H9 (cell line): Measurements from ENCODE around the gene COA6. TPM values are rescaled to one million over a fixed set of nuclear protein-coding genes. Genes with fewer than 3 reads are reported as not detected.

Experiments
- DNase-seq: peaks from one replicate; pipeline ENCODE4 v3.0.0-alpha.2; 2017
- H2AFZ ChIP-seq: one replicate; pipeline ENCODE4 v1.6.1; 2013; ENCODE audit warnings: mild to moderate bottlenecking, low read length, control low read depth, moderate library complexity
- H2AK5ac ChIP-seq: 2 replicates; pipeline ENCODE4 v1.6.1; 2013; ENCODE audit warnings: low read length, control low read depth, mixed read lengths; ENCODE audit not compliant: insufficient read length
- H2BK120ac ChIP-seq: one replicate; pipeline ENCODE4 v1.6.1; 2013; ENCODE audit warnings: low read depth, mild to moderate bottlenecking, low read length, control low read depth, inconsistent platforms; ENCODE audit not compliant: poor library complexity, severe bottlenecking
- H2BK12ac ChIP-seq: 2 replicates; pipeline ENCODE4 v1.6.1; 2013; ENCODE audit warnings: low read length, control low read depth, mixed read lengths, low read depth; ENCODE audit not compliant: insufficient read length
- H2BK15ac ChIP-seq: 2 replicates; pipeline ENCODE4 v1.6.1; 2013; ENCODE audit warnings: low read depth, low read length, control low read depth
- H2BK20ac ChIP-seq: one replicate; pipeline ENCODE4 v1.6.1; 2013; ENCODE audit warnings: low read depth, mild to moderate bottlenecking, low read length, control low read depth, inconsistent platforms; ENCODE audit not compliant: poor library complexity, severe bottlenecking
- H2BK5ac ChIP-seq: 2 replicates; pipeline ENCODE4 v1.6.1; 2013; ENCODE audit warnings: low read length, control low read depth, mixed read lengths; ENCODE audit not compliant: insufficient read length
- H3K14ac ChIP-seq: 2 replicates; pipeline ENCODE4 v1.6.1; 2013; ENCODE audit warnings: low read length, control low read depth; ENCODE audit not compliant: insufficient read depth
- H3K18ac ChIP-seq: 2 replicates; pipeline ENCODE4 v1.6.1; 2013; ENCODE audit warnings: low read depth, mild to moderate bottlenecking, mixed read lengths, low read length, control low read depth; ENCODE audit not compliant: insufficient read length
- H3K23ac ChIP-seq: 2 replicates; pipeline ENCODE4 v1.6.1; 2013; ENCODE audit warnings: low read length, control low read depth, mixed read lengths, low read depth; ENCODE audit not compliant: insufficient read length
- H3K23me2 ChIP-seq: 2 replicates; pipeline ENCODE4 v1.6.1; 2013; ENCODE audit warnings: low read depth, mild to moderate bottlenecking, mixed read lengths, low read length, control low read depth; ENCODE audit not compliant: insufficient read length, poor library complexity, severe bottlenecking
- H3K27ac ChIP-seq: 2 replicates; pipeline ENCODE4 v1.5.1; 2013; ENCODE audit warnings: low read length, control low read depth, mixed read lengths, low read depth; ENCODE audit not compliant: insufficient read length
- H3K27me3 ChIP-seq: 2 replicates; pipeline ENCODE4 v1.6.1; 2013; ENCODE audit warnings: low read length, control low read depth, inconsistent platforms; ENCODE audit not compliant: insufficient read depth
- H3K4ac ChIP-seq: 2 replicates; pipeline ENCODE4 v1.6.1; 2013; ENCODE audit warnings: low read depth, mild to moderate bottlenecking, control low read depth, inconsistent platforms, low read length, moderate library complexity
- H3K4me1 ChIP-seq: 2 replicates; pipeline ENCODE4 v1.6.1; 2013; ENCODE audit warnings: low read length, control low read depth, inconsistent platforms; ENCODE audit not compliant: insufficient read depth
- H3K4me2 ChIP-seq: 2 replicates; pipeline ENCODE4 v1.6.1; 2013; ENCODE audit warnings: low read length, control low read depth, mixed read lengths; ENCODE audit not compliant: insufficient read length, insufficient read depth
- H3K56ac ChIP-seq: 2 replicates; pipeline ENCODE4 v1.6.1; 2013; ENCODE audit warnings: low read depth, mild to moderate bottlenecking, mixed read lengths, low read length, control low read depth; ENCODE audit not compliant: insufficient read length
- H3K79me1 ChIP-seq: 2 replicates; pipeline ENCODE4 v1.6.1; 2013; ENCODE audit warnings: low read depth, mild to moderate bottlenecking, moderate library complexity, low read length, control low read depth, inconsistent platforms; ENCODE audit not compliant: insufficient read depth, poor library complexity, severe bottlenecking
- H3K79me2 ChIP-seq: 2 replicates; pipeline ENCODE4 v1.6.1; 2013; ENCODE audit warnings: low read length, control low read depth, inconsistent platforms; ENCODE audit not compliant: insufficient read depth
- H3K9ac ChIP-seq: 2 replicates; pipeline ENCODE4 v1.6.1; 2013; ENCODE audit warnings: low read length, control low read depth, mixed read lengths; ENCODE audit not compliant: insufficient read length; ENCODE audit errors: extremely low read depth
- H3K9me3 ChIP-seq: one replicate; pipeline ENCODE4 v1.6.1; 2013; ENCODE audit warnings: low read depth, low read length, inconsistent platforms; ENCODE audit not compliant: control insufficient read depth
- H3T11ph ChIP-seq: one replicate; pipeline ENCODE4 v1.6.1; 2013; ENCODE audit warnings: mild to moderate bottlenecking, low read length, control low read depth, inconsistent platforms
- H4K20me1 ChIP-seq: one replicate; pipeline ENCODE4 v1.6.1; 2013; ENCODE audit not compliant: control insufficient read depth, insufficient read length, insufficient read depth
- H4K5ac ChIP-seq: 2 replicates; pipeline ENCODE4 v1.6.1; 2013; ENCODE audit warnings: low read depth, mild to moderate bottlenecking, mixed read lengths, low read length, control low read depth; ENCODE audit not compliant: insufficient read length
- H4K8ac ChIP-seq: replicated peaks from 2 replicates; pipeline ENCODE4 v1.6.1; 2013; ENCODE audit warnings: low read length, control low read depth, mixed read lengths, low read depth; ENCODE audit not compliant: insufficient read length
- H4K91ac ChIP-seq: 2 replicates; pipeline ENCODE4 v1.6.1; 2013; ENCODE audit warnings: low read depth, mild to moderate bottlenecking, moderate library complexity, mixed read lengths, low read length, control low read depth; ENCODE audit not compliant: insufficient read length
- H3K27ac Mint-ChIP-seq, 3 experiments: 2 replicates in 2 of 3; 3 replicates in 1 of 3; pipeline ENCODE4 v1.8.0; 2020 to 2021; ENCODE audit warnings: mixed read lengths in 3 of 3, mild to moderate bottlenecking in 1 of 3, moderate library complexity in 1 of 3
- H3K27me3 Mint-ChIP-seq: 2 replicates; pipeline ENCODE4 v1.8.0; 2021; ENCODE audit warnings: low read depth, mild to moderate bottlenecking, moderate library complexity, mixed read lengths
- H3K36me3 Mint-ChIP-seq, 3 experiments: 2 replicates in 2 of 3; 3 replicates in 1 of 3; pipeline ENCODE4 v1.8.0; 2020 to 2021; ENCODE audit warnings: low read depth in 3 of 3, mixed read lengths in 3 of 3; ENCODE audit not compliant: insufficient read depth in 1 of 3
- H3K4me1 Mint-ChIP-seq, 2 experiments: 2 replicates each; pipeline ENCODE4 v1.8.0; 2020; ENCODE audit warnings: mixed read lengths in 2 of 2
- H3K4me3 Mint-ChIP-seq, 2 experiments: 2 replicates in 1 of 2; 3 replicates in 1 of 2; pipeline ENCODE4 v1.8.0; 2020 to 2021; ENCODE audit warnings: mild to moderate bottlenecking in 2 of 2, mixed read lengths in 2 of 2, moderate library complexity in 1 of 2
- H3K9me3 Mint-ChIP-seq, 2 experiments: 2 replicates in 1 of 2; 3 replicates in 1 of 2; pipeline ENCODE4 v1.8.0; 2020; ENCODE audit warnings: mild to moderate bottlenecking in 2 of 2, mixed read lengths in 2 of 2, moderate library complexity in 1 of 2
- CTCF ChIP-seq: fragments of 200-600 bp; sonication (generic); conservative IDR thresholded peaks from 3 replicates; pipeline ENCODE4 v1.8.0; 2021; ENCODE audit warnings: antibody characterized with exemption, mild to moderate bottlenecking
- WGBS: extraction: QIAGEN DNeasy Blood & Tissue Kit; methylation state at CpG from one replicate; pipeline ENCODE4 v1.1.7; 2013; ENCODE audit warnings: missing lambda C conversion rate, low lambda C conversion rate, mixed read lengths; ENCODE audit not compliant: insufficient read length; ENCODE audit errors: extremely low coverage; 5-methylcytosine and 5-hydroxymethylcytosine counted together
- total RNA-seq: library from RNA; stranded (reverse); gene quantifications from 2 replicates; pipeline ENCODE4 v1.2.1, GENCODE V29; 2021

The COA6 gene
- total RNA-seq, 1 experiment from 2014 or later: 42.3 TPM

GRCh38 chr1:234412830-234413229, 39.6 kb downstream of the COA6 start:
- H3K4me1 Mint-ChIP-seq: peaks cover 2 to 3% of the 10 kb centered on the region in 2 experiments; a peak in 2 of 4 replicates
- H3K4ac ChIP-seq: no peak overlapping the region
- H3T11ph ChIP-seq: no peak overlapping the region
- H3K27ac ChIP-seq: no peak overlapping the region
- DNase-seq: no peak
- H3K14ac ChIP-seq: no peak overlapping the region
- no peak overlapping the region for H3K56ac ChIP-seq
- no peaks in the 10 kb centered on the region for H3K23me2 ChIP-seq
- no peak overlapping the region for H4K91ac ChIP-seq
- no peak overlapping the region for H2AK5ac ChIP-seq
- H2BK12ac ChIP-seq: no peak overlapping the region
- H3K36me3 Mint-ChIP-seq: peaks cover 3 to 36% (median 14%) of the 10 kb centered on the region in 3 experiments; a peak in 6 of 7 replicates
- H4K5ac ChIP-seq: no peak overlapping the region
- no peak overlapping the region for H3K4me2 ChIP-seq
- no peak overlapping the region for H4K8ac ChIP-seq
- H2BK120ac ChIP-seq: no peak overlapping the region
- no peaks in the 10 kb centered on the region for H3K79me1 ChIP-seq
- H3K4me1 ChIP-seq: no peaks in the 10 kb centered on the region
- H3K9me3 Mint-ChIP-seq: no peaks in the 10 kb centered on the region
- no peaks in the 10 kb centered on the region for H3K9me3 ChIP-seq
- H2BK20ac ChIP-seq: no peak overlapping the region
- no peaks in the 10 kb centered on the region for H4K20me1 ChIP-seq
- no peak overlapping the region for H3K4me3 Mint-ChIP-seq
- no peak for TF ChIP-seq CTCF
- H2BK5ac ChIP-seq: no peak overlapping the region
- no peaks in the 10 kb centered on the region for H3K79me2 ChIP-seq
- no peak overlapping the region for H3K23ac ChIP-seq
- no peaks in the 10 kb centered on the region for H3K27me3 ChIP-seq
- no peak overlapping the region for H3K9ac ChIP-seq
- H2BK15ac ChIP-seq: no peak overlapping the region
- peak overlapping the region in 2 of 3 experiments; percentile 26 to 74; a peak in 3 of 7 replicates for H3K27ac Mint-ChIP-seq
- WGBS: no CpG with 5 or more reads among the region's 11 CpGs
- no peak overlapping the region for H3K18ac ChIP-seq
- no peaks in the 10 kb centered on the region for H3K27me3 Mint-ChIP-seq
- no peak overlapping the region for H2AFZ ChIP-seq
